Coronary artery (tissue), 2 donors: ENCODE data around the gene ARHGAP22.
A peak's percentile ranks its signal among the peaks of the same experiment; 100 is the strongest.

Experiments used
- DNase-seq: peaks from one replicate; pipeline ENCODE4 v3.0.0-alpha.2; 2017; ENCODE audit warnings: low spot score
- H3K27ac ChIP-seq, 2 donors: fragments of 200-600 bp; sonication (generic); one replicate each; pipeline ENCODE4 v1.5.1; 2016 to 2019
- H3K4me3 ChIP-seq: fragments of 200-600 bp; sonication (generic); 2 replicates; pipeline ENCODE4 v1.5.1; 2016; ENCODE audit warnings: mild to moderate bottlenecking, moderate library complexity
- CTCF ChIP-seq: fragments of 200-600 bp; sonication (generic); IDR thresholded peaks from one replicate; pipeline ENCODE4 v1.5.1; 2019; ENCODE audit warnings: antibody characterized with exemption

The ARHGAP22 gene

GRCh38 chr10:48518986-48519385 lies 85.9 kb downstream of the ARHGAP22 start:
- Histone ChIP-seq H3K4me3 (no peak overlapping the region), H3K27ac (no peak overlapping the region)
- no peak for TF ChIP-seq CTCF
- DNase-seq: peak; percentile 45

GRCh38 chr10:48517911-48518811 lies 86.7 kb downstream of the ARHGAP22 start:
- H3K27ac ChIP-seq: no peak overlapping the region
- peak; percentile 71 for DNase-seq

GRCh38 chr10:48517482-48517881 lies 87.4 kb downstream of the ARHGAP22 start:
- TF ChIP-seq CTCF: no peak

More at GRCh38 chr10:48517911-48518811, 86.7 kb downstream of the ARHGAP22 start:
- TF ChIP-seq CTCF: no peak
- H3K4me3 ChIP-seq: no peak overlapping the region

GRCh38 chr10:48516911-48517310 lies 88.0 kb downstream of the ARHGAP22 start:
- TF ChIP-seq CTCF: no peak
- Histone ChIP-seq H3K27ac (no peak overlapping the region), H3K4me3 (no peak overlapping the region)
- DNase-seq: peak; percentile 29

More at GRCh38 chr10:48517482-48517881, 87.4 kb downstream of the ARHGAP22 start:
- peak; percentile 67 for DNase-seq
- Histone ChIP-seq H3K27ac (no peak overlapping the region), H3K4me3 (no peak overlapping the region)

GRCh38 chr10:48514916-48515315 lies 90.0 kb downstream of the ARHGAP22 start:
- no peak for DNase-seq
- H3K27ac ChIP-seq: no peak overlapping the region
- H3K4me3 ChIP-seq: no peak overlapping the region
- no peak for TF ChIP-seq CTCF

GRCh38 chr10:48514255-48514654 lies 90.6 kb downstream of the ARHGAP22 start:
- DNase-seq: no peak
- no peak overlapping the region for H3K27ac ChIP-seq
- no peak overlapping the region for H3K4me3 ChIP-seq
- no peak for TF ChIP-seq CTCF

GRCh38 chr10:48512861-48513260 lies 92.0 kb downstream of the ARHGAP22 start:
- TF ChIP-seq CTCF: no peak
- no peak overlapping the region for H3K27ac ChIP-seq

More at GRCh38 chr10:48512861-48513260, 92.0 kb downstream of the ARHGAP22 start:
- DNase-seq: no peak
- H3K4me3 ChIP-seq: no peak overlapping the region
